ENCODE results near the gene TBC1D3B.

TBC1D3B gene

DNA sequence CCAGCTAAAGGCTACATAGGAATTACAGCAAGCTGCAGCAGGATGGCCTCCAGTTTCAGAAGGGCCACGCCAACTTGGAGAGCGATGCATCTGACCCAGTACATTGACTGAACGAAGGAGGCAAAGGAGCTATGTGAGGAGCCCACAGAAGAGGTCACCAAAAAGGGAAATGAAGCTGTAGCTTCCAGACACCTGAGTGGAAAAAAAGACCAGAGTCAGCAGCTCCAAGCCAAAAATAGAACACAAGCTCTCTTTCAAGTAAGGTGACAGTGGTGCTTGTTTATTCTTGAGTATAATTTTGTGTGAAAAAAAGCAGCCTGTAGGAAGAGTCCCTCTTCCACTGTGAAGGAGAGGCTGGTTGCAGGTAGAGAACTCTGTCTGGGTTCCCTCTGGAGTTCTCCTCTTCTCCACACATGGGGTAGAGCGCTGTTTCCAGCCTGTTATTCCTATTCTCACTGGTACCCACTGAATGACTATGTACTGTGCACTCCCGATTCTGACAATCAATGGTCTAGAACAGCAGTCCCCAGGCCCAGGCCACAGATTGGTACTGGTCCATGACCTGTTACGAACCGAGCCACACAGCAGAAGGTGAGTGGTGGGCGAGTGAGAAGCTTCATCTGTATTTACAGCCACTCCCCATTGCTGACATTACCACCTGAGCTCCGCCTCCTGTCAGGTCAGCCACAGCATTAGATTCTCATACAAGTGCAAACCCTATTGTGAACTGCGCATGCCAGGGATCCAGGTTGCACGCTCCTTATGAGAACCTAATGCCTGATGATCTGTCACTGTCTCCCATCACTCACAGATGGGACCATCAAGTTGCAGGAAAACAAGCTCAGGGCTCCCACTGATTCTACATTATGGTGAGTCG, 57.7 kb downstream of the TBC1D3B start:
- H3K4me1 Mint-ChIP-seq, result no peaks in the 10 kb centered on the region
- DNase-seq, result no peak
- H3K9me3 Mint-ChIP-seq, result no peaks in the 10 kb centered on the region
- CTCF ChIA-PET, result interaction anchor here (1.3 to 1.6 kb wide), 3 partner anchors 30 to 143 kb away, joined by 3 to 9 read pairs (median 5); no protein-coding TSS in a partner anchor
- H3K36me3 Mint-ChIP-seq, result no peaks in the 10 kb centered on the region
- no peak overlapping the region for H3K27ac Mint-ChIP-seq
- H3K4me3 Mint-ChIP-seq, result no peak overlapping the region
- peaks cover 12% of the 10 kb centered on the region for H3K27me3 Mint-ChIP-seq

DNA sequence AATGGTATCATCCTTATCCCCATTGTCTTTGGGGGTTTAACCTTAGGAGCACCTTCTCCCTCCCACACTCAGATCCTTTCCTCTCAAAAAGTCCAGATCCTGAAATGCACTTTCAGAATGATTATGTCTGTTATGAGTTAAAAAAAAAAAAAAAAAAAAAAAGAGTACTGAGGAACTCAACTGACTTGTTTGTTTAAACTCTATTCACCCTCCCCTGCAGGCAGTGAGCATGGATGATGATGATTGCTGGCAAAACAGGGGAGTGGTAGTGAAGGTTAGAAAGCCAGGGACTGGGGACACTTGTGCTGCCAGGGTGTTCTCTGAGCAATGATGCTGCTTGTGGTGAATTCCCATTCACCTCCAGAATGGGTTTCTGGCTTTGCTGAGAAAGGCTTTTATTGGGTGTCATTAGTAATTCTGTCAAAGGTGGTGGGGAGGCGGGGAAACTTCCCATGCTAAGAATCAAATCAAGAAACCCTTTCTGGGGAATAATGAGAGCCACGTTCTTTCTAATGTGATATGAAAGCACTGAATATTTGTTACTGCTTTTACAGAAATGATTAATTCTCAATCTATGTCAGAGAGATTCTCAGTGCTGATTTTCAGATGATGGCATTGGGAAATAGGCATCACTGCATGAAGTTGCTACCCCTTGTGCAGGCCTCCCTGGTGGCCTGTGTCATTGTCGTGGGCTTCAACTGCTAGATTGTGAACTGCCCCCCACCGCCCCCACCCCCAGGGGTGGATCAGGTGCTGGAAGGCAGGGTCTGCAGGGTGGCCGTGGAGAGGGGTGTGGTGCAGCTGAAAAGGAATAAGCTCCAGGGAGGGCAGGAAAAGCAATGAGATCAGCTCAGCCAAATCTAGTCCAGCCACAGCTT, 58.7 kb downstream of the TBC1D3B start:
- DNase-seq, result no peak
- no peak overlapping the region for H3K27ac Mint-ChIP-seq
- CTCF ChIA-PET, result interaction anchor here (1.0 to 1.6 kb wide), 4 partner anchors 31 to 142 kb away, joined by 3 to 9 read pairs (median 4); no protein-coding TSS in a partner anchor
- no peaks in the 10 kb centered on the region for H3K36me3 Mint-ChIP-seq
- no peaks in the 10 kb centered on the region for H3K9me3 Mint-ChIP-seq
- peaks cover 12% of the 10 kb centered on the region for H3K27me3 Mint-ChIP-seq
- no peaks in the 10 kb centered on the region for H3K4me1 Mint-ChIP-seq
- H3K4me3 Mint-ChIP-seq, result no peak overlapping the region

Data from activated naive CD4-positive, alpha-beta T cell treated with anti-CD3 and anti-CD28 coated beads, Interleukin-2, amount 10 ng/mL, durations not matched to agents 7 days and 5 days (primary cell).